H1 (cell line): ENCODE results near the gene COA3. TPM values are rescaled to one million over a fixed set of nuclear protein-coding genes. Genes with fewer than 3 reads are reported as not detected.

Experiments used
- BCL11A ChIP-seq, 2 experiments: IDR thresholded peaks; one replicate each; pipeline ENCODE4 v1.6.1; 2011; ENCODE audit warnings: low read depth in 2 of 2, low read length in 2 of 2, mild to moderate bottlenecking in 2 of 2
- EGR1 ChIP-seq: IDR thresholded peaks from 2 replicates; pipeline ENCODE4 v1.6.1; 2011; ENCODE audit warnings: low read depth, low read length, borderline replicate concordance
- HDAC2 ChIP-seq, 2 experiments: fragments of 300-600 bp in 1 of 2; sonication (generic) in 1 of 2; IDR thresholded peaks; 2 replicates each; pipeline ENCODE4 v1.6.1; 2011 to 2012; ENCODE audit warnings: low read depth in 2 of 2, low read length in 2 of 2, mild to moderate bottlenecking in 2 of 2, moderate library complexity in 2 of 2, borderline replicate concordance in 1 of 2, inconsistent platforms in 1 of 2
- NANOG ChIP-seq: IDR thresholded peaks from 2 replicates; pipeline ENCODE4 v1.6.1; 2011; ENCODE audit warnings: low read length, low read depth, mild to moderate bottlenecking, inconsistent platforms; ENCODE audit not compliant: insufficient read depth, poor library complexity, severe bottlenecking
- polyA plus RNA-seq, 7 experiments: library from polyadenylated mRNA; depleted of rRNA in 3 of 7; stranded (reverse) in 5 of 7; unstranded in 2 of 7; fragments of >200 nt in 5 of 7; fragments of 200-250 nt in 2 of 7; gene quantifications; 1 replicate in 5 of 7; 2 replicates in 1 of 7; 4 replicates in 1 of 7; pipeline versions ENCODE4 v1.2.1 to v1.2.3, GENCODE V29; 2011 to 2013; ENCODE audit warnings: missing spikeins in 2 of 7, mixed read lengths in 2 of 7
- total RNA-seq: library from RNA; stranded (reverse); fragmentation: NEBNext Ultra II Directional; extraction: Animal tissue kit (Norgen Biotek cat#: 25700); gene quantifications from 2 replicates; pipeline ENCODE4 v1.2.1, GENCODE V29; 2021

COA3 gene
- total and polyA plus RNA-seq, 2 of the 8 experiments (the other 6 are each of a cell fraction or from before 2014, with no cell fraction given), result 68.4 to 143 TPM

DNA sequence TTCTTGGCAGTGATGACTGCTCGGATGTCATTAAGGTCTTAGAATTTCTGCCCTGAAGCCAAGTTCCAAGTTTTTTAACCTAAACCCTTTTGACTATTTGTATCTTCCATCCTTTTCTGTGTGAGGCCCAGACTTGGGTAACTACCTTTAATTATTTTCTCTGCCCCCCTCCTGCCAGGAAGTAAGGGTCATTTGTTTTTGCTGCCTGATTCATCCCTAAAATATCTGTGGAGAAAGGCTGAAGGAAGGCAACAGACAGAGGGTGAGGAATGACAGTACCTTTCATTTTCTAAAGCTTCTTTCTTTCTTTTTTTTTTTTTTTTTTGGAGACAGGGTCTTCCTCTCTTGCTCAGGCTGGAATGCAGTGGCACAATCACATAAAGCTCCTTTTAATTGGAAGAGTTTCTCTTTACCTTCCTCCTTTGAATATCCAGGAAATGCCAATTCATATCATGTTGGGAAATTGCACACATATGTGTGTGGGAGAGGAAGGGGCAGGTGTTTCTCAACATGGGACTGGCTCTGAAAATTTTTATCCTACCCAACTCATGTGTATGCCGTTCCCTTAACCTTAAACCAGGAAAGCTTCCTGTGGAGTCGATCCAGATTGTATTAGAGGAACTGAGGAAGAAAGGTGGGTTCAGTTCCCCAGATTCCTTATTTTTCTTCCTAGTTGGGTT, 24.3 kb downstream of the COA3 start (continued):
- TF ChIP-seq HDAC2 (IDR thresholded peaks at IDR 0.05; ENCODE audit: borderline replicate concordance in 1 of 2, low read depth in 2 of 2, low read length in 2 of 2) (no peak), NANOG (no peak), EGR1 (no peak), BCL11A (IDR thresholded peaks at IDR 0.05; ENCODE audit: low read depth in 2 of 2, low read length in 2 of 2) (no peak)
- TF ChIP-seq, all 59 proteins: peak for 0
